Upper lobe of left lung (tissue), 4 donors: ENCODE measurements around the gene KLRC1.

ENCODE experiments used
- POLR2AphosphoS5 ChIP-seq, 2 donors: sonication (generic); formaldehyde crosslinking; IDR thresholded peaks; one replicate each; pipeline ENCODE4 v1.5.1; 2017; ENCODE audit warnings: antibody characterized with exemption in 2 of 2
- TF ChIP-seq, protein P1 (sequence below), 6 experiments: fragments of 450-650 bp in 4 of 6; fragments of 200-600 bp in 2 of 6; sonication (generic) in 2 of 6; IDR thresholded peaks; one replicate each; pipeline ENCODE4 v1.5.1; 2016 to 2019; ENCODE audit warnings: antibody characterized with exemption in 6 of 6

GRCh38 chr12:10409392-10409791, 43.8 kb downstream of the KLRC1 start, which contains the start of gene KLRC4:
- TF ChIP-seq POLR2AphosphoS5 (IDR thresholded peaks at IDR 0.05), result no peak
- TF ChIP-seq, protein P1, sequence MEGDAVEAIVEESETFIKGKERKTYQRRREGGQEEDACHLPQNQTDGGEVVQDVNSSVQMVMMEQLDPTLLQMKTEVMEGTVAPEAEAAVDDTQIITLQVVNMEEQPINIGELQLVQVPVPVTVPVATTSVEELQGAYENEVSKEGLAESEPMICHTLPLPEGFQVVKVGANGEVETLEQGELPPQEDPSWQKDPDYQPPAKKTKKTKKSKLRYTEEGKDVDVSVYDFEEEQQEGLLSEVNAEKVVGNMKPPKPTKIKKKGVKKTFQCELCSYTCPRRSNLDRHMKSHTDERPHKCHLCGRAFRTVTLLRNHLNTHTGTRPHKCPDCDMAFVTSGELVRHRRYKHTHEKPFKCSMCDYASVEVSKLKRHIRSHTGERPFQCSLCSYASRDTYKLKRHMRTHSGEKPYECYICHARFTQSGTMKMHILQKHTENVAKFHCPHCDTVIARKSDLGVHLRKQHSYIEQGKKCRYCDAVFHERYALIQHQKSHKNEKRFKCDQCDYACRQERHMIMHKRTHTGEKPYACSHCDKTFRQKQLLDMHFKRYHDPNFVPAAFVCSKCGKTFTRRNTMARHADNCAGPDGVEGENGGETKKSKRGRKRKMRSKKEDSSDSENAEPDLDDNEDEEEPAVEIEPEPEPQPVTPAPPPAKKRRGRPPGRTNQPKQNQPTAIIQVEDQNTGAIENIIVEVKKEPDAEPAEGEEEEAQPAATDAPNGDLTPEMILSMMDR (IDR thresholded peaks at IDR 0.05), result no peak
